ENCODE data around the gene TMEM158. TPM values are rescaled to one million over a fixed set of nuclear protein-coding genes. Genes with fewer than 3 reads are reported as not detected.
A peak's percentile ranks its signal among the peaks of the same experiment; 100 is the strongest.

Gene TMEM158
- total and polyA plus RNA-seq, 9 donors, result 0.98 to 3.7 (median 2.2) TPM

DNA sequence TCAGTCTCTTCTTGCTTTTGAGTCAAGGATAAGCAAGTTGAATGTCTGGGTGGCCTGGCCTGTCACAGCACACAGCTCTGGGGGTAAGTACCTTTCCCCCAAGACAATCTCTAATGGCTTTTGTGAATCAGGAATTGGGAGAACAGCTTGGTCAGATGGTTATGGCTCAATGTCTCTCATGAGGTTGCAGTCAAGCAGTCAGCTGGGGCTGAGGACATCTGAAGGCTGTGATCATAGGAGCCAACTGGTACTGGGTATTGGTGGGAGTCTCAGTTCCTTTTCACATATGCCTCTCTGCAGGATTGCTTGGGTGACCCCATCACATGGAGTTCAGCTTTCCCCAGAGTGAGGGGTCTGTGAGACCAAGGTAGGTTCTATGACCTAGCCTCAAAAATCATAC, 33.0 kb upstream of the TMEM158 start:
- no peak for DNase-seq
- Histone ChIP-seq H3K4me3 (ENCODE audit: low read length) (no peak overlapping the region), H3K9me3 (replicated peaks; ENCODE audit: control insufficient read depth, low read depth, low read length) (no peaks in the 10 kb centered on the region), H3K36me3 (ENCODE audit: control insufficient read depth, insufficient read depth, low read length) (no peaks in the 10 kb centered on the region), H3K27ac (ENCODE audit: low read length) (no peak overlapping the region), H3K27me3 (ENCODE audit: control insufficient read depth, insufficient read depth, low read length) (peaks cover 4% of the 10 kb centered on the region), H3K4me1 (ENCODE audit: control insufficient read depth, insufficient read depth, low read length) (no peaks in the 10 kb centered on the region)

DNA sequence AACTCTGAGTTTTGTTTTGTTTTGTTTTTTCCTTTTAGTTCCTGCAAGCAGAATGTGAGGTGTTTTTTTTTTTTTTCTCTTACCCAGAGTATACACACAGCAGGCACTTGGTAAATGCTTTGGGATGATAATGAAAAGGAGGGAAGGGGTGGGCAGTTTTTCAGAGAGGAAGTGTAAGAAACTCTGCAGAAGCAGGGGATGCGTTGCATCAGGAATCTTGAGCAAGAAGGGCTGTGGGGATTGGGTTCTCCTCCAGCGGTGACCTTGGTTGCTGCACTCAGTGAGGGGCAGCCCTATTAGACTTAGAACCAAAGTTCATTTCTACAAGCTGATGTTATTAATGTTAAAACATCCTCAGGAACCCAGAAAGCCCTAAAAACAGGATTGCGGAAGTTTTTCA, 32.2 kb upstream of the TMEM158 start:
- Histone ChIP-seq H3K27ac (ENCODE audit: low read length) (no peak overlapping the region), H3K4me1 (ENCODE audit: control insufficient read depth, insufficient read depth, low read length) (no peaks in the 10 kb centered on the region), H3K36me3 (ENCODE audit: control insufficient read depth, insufficient read depth, low read length) (no peaks in the 10 kb centered on the region), H3K9me3 (replicated peaks; ENCODE audit: control insufficient read depth, low read depth, low read length) (no peaks in the 10 kb centered on the region), H3K4me3 (ENCODE audit: low read length) (no peak overlapping the region), H3K27me3 (ENCODE audit: control insufficient read depth, insufficient read depth, low read length) (peaks cover 4% of the 10 kb centered on the region)
- DNase-seq, result no peak
- no CpG with 5 or more reads among the region's 3 CpGs for WGBS (ENCODE audit: insufficient coverage)

DNA sequence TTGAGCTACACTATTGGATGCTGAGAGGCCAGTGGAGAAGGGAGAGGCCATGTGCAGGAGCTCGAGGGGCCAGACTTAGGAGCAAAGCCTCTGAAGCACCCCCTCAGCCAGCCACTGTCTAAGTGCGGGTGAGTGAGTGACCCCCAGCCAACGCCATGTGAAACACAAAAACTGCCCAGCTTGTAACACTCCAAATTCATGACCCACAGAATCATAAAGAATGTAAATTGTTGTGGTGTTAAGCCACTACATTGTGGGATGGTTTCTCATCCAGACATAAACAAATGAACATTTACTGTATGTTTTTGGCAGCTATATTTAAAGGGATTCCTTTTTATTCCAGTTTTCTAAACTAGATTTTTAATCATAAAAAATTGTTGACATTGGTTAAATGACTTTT, 27.2 kb upstream of the TMEM158 start:
- Histone ChIP-seq H3K9me3 (replicated peaks; ENCODE audit: control insufficient read depth, low read depth, low read length) (no peaks in the 10 kb centered on the region), H3K36me3 (ENCODE audit: control insufficient read depth, insufficient read depth, low read length) (no peaks in the 10 kb centered on the region), H3K4me3 (ENCODE audit: low read length) (no peak overlapping the region), H3K27me3 (ENCODE audit: control insufficient read depth, insufficient read depth, low read length) (no peaks in the 10 kb centered on the region), H3K27ac (ENCODE audit: low read length) (no peak overlapping the region), H3K4me1 (ENCODE audit: control insufficient read depth, insufficient read depth, low read length) (no peaks in the 10 kb centered on the region)
- no peak for DNase-seq
- no CpG with 5 or more reads among the region's 3 CpGs for WGBS (ENCODE audit: insufficient coverage)

DNA sequence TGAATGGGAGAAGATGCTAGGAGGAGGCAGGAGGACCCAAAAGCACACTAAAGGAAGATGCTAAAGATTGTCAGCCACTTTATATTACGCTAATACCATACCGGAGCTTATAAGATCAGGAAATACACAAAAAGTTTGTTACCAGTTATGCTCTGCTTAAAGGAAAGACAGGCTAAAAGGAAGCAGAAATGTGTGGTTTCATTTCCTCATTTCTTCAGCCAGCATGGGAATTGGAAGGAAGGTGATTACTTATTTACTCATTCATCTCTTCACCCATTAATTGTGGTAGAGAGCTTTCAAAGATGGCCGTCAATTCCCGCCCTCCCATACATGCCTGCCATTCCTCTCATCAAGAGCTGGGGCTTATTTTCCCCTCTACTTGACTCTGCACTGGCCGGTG, 26.7 kb upstream of the TMEM158 start:
- Histone ChIP-seq H3K4me1 (ENCODE audit: control insufficient read depth, insufficient read depth, low read length) (no peaks in the 10 kb centered on the region), H3K4me3 (ENCODE audit: low read length) (no peak overlapping the region), H3K27me3 (ENCODE audit: control insufficient read depth, insufficient read depth, low read length) (no peaks in the 10 kb centered on the region), H3K27ac (ENCODE audit: low read length) (no peak overlapping the region), H3K36me3 (ENCODE audit: control insufficient read depth, insufficient read depth, low read length) (no peaks in the 10 kb centered on the region), H3K9me3 (replicated peaks; ENCODE audit: control insufficient read depth, low read depth, low read length) (no peaks in the 10 kb centered on the region)
- DNase-seq, result peak; percentile 15
- no CpG with 5 or more reads among the region's 5 CpGs for WGBS (ENCODE audit: insufficient coverage)

DNA sequence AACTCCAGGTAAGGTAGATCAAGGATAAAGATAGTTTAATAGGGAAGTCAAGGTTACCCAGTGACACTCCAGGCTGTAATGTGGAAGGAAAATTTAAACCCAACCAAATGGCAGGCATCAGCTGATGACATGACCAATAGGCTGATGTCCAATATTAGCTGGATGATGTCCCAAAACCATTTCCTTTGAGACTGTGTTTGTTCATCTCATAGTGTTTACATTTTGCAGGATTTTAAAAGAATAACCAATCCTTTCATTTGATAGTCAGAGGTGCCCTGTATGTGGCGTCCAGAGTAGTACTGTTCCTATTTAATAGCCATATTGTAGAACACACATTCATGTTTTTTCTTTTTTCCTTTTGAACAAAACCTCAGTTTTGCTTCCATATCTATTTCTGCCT, 23.3 kb upstream of the TMEM158 start:
- H3K27ac ChIP-seq (ENCODE audit: low read length), result no peak overlapping the region
- DNase-seq, result no peak
- no peaks in the 10 kb centered on the region for H3K4me1 ChIP-seq (ENCODE audit: control insufficient read depth, insufficient read depth, low read length)
- no peaks in the 10 kb centered on the region for H3K27me3 ChIP-seq (ENCODE audit: control insufficient read depth, insufficient read depth, low read length)
- no peak overlapping the region for H3K4me3 ChIP-seq (ENCODE audit: low read length)
- H3K9me3 ChIP-seq (replicated peaks; ENCODE audit: control insufficient read depth, low read depth, low read length), result no peaks in the 10 kb centered on the region
- WGBS (ENCODE audit: insufficient coverage), result 100% methylated on average over 1 of the region's 1 CpG
- no peaks in the 10 kb centered on the region for H3K36me3 ChIP-seq (ENCODE audit: control insufficient read depth, insufficient read depth, low read length)

DNA sequence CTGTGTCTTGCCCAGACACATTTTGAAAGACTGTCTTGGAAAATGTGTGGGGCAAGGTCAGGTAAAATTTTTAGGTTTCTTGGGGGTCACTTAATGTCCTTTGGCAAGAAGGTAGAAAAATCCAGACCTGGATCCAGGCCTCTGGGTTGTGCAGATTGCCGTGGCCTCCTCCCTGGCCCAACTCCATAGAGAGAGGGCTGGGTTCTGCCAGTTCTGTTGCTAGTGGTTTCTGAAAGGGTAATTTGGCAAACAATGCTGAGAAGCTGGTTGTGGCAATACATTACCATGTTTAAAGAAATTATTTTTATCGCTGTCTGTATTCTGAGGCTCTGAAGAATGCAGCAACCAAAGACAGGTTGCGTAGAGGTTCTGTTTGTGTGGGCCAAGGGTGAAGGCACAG, 20.2 kb upstream of the TMEM158 start:
- Histone ChIP-seq H3K27me3 (ENCODE audit: control insufficient read depth, insufficient read depth, low read length) (no peaks in the 10 kb centered on the region), H3K4me1 (ENCODE audit: control insufficient read depth, insufficient read depth, low read length) (no peaks in the 10 kb centered on the region), H3K9me3 (replicated peaks; ENCODE audit: control insufficient read depth, low read depth, low read length) (no peaks in the 10 kb centered on the region), H3K36me3 (ENCODE audit: control insufficient read depth, insufficient read depth, low read length) (no peaks in the 10 kb centered on the region), H3K27ac (ENCODE audit: low read length) (no peak overlapping the region), H3K4me3 (ENCODE audit: low read length) (no peak overlapping the region)
- DNase-seq, result no peak
- 100% methylated on average over 2 of the region's 3 CpGs for WGBS (ENCODE audit: insufficient coverage)

DNA sequence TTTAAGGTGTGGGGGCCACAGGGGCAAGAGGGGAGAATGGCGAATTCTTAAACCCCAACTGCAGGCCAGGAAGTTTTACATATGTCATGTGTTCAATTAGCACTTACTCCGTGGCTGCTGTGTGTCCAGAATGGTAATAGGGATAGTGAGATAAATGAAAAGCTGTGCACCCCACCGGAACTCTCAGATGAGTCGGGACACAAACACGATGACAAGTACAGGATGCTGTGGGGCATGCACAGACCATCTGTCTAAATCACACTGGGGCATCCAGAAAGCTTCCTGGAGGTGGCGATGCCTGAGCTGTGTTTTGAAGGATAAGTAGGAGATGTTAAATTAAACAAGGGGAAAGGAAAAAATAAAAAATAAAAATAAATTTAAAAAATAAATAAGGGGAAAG, 18.3 kb upstream of the TMEM158 start:
- H3K9me3 ChIP-seq (replicated peaks; ENCODE audit: control insufficient read depth, low read depth, low read length), result no peaks in the 10 kb centered on the region
- no peak overlapping the region for H3K27ac ChIP-seq (ENCODE audit: low read length)
- H3K27me3 ChIP-seq (ENCODE audit: control insufficient read depth, insufficient read depth, low read length), result no peaks in the 10 kb centered on the region
- no peak overlapping the region for H3K4me3 ChIP-seq (ENCODE audit: low read length)
- DNase-seq, result no peak
- no peaks in the 10 kb centered on the region for H3K36me3 ChIP-seq (ENCODE audit: control insufficient read depth, insufficient read depth, low read length)
- WGBS (ENCODE audit: insufficient coverage), result 76% methylated on average over 4 of the region's 6 CpGs
- H3K4me1 ChIP-seq (ENCODE audit: control insufficient read depth, insufficient read depth, low read length), result no peaks in the 10 kb centered on the region

DNA sequence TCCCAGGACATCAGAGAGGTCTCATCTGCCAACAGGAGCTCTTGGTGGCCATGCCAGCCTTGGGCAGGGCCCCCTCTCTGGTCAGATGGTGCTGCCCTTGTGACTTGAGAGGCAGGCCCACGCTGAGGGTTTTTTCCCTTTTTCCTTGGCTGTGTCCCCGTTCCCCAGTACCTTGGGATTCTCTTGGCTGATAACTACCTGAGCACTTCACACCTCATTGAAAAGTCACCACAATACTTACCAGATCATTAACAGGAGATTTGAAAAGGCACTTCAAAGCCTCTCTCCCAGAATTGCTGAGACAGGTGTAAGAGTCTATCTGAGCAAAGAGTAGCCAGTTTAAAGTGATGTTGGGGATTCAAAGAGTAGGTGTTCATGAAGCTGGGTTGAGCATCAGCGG, 15.1 kb upstream of the TMEM158 start:
- Histone ChIP-seq H3K27me3 (ENCODE audit: control insufficient read depth, insufficient read depth, low read length) (no peaks in the 10 kb centered on the region), H3K4me3 (ENCODE audit: low read length) (no peak overlapping the region), H3K27ac (ENCODE audit: low read length) (no peak overlapping the region), H3K4me1 (ENCODE audit: control insufficient read depth, insufficient read depth, low read length) (no peaks in the 10 kb centered on the region), H3K9me3 (replicated peaks; ENCODE audit: control insufficient read depth, low read depth, low read length) (no peaks in the 10 kb centered on the region), H3K36me3 (ENCODE audit: control insufficient read depth, insufficient read depth, low read length) (no peaks in the 10 kb centered on the region)
- 55% methylated on average over 3 of the region's 3 CpGs for WGBS (ENCODE audit: insufficient coverage)
- DNase-seq, result no peak

DNA sequence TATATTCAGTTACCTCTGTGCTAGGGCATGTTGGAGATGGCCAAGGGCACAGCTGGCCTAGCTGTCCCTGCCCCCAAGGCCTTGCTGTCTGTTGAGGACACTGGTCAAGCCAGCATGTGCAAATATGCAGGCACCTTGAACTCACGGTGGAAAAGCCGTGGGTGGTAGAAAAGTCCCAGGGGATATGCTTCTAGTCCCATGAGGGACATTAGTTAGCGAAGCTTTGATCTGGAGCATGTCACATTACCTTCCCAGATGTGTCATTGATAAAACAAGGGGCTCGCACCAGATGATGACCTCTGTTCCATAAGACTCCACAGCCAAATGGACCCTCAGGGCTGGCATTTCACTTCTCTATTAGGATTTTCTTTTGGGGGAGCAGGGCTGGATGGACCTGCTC, 14.2 kb upstream of the TMEM158 start:
- no peaks in the 10 kb centered on the region for H3K9me3 ChIP-seq (replicated peaks; ENCODE audit: control insufficient read depth, low read depth, low read length)
- WGBS (ENCODE audit: insufficient coverage), result 50% methylated on average over 3 of the region's 4 CpGs
- H3K36me3 ChIP-seq (ENCODE audit: control insufficient read depth, insufficient read depth, low read length), result no peaks in the 10 kb centered on the region
- DNase-seq, result no peak
- no peaks in the 10 kb centered on the region for H3K27me3 ChIP-seq (ENCODE audit: control insufficient read depth, insufficient read depth, low read length)
- no peak overlapping the region for H3K27ac ChIP-seq (ENCODE audit: low read length)
- H3K4me3 ChIP-seq (ENCODE audit: low read length), result no peak overlapping the region
- H3K4me1 ChIP-seq (ENCODE audit: control insufficient read depth, insufficient read depth, low read length), result no peaks in the 10 kb centered on the region

DNA sequence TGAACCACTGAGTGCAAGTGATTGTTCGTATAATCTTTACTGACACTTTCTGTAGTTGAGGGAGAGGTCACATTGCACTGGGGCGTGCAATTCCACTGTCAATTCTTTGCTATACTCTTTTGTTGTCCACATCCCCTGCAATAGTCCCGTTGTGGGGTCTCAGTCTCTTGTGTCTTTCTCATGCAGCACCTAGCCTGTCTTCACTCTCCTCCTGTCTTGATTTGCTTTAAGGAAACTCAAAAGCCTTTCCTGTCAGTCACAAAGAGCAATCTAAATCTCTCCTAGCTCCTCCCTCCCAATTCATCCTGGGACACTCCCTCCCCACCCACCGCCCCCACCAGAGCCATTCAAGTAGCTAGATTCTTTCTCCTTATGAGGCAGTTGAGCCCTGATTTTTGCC, 13.2 kb upstream of the TMEM158 start:
- no peak for DNase-seq
- Histone ChIP-seq H3K36me3 (ENCODE audit: control insufficient read depth, insufficient read depth, low read length) (no peaks in the 10 kb centered on the region), H3K4me1 (ENCODE audit: control insufficient read depth, insufficient read depth, low read length) (no peaks in the 10 kb centered on the region), H3K27ac (ENCODE audit: low read length) (no peak overlapping the region), H3K4me3 (ENCODE audit: low read length) (no peak overlapping the region), H3K27me3 (ENCODE audit: control insufficient read depth, insufficient read depth, low read length) (peaks cover 2% of the 10 kb centered on the region), H3K9me3 (replicated peaks; ENCODE audit: control insufficient read depth, low read depth, low read length) (no peaks in the 10 kb centered on the region)
- 83% methylated on average over 4 of the region's 4 CpGs for WGBS (ENCODE audit: insufficient coverage)

DNA sequence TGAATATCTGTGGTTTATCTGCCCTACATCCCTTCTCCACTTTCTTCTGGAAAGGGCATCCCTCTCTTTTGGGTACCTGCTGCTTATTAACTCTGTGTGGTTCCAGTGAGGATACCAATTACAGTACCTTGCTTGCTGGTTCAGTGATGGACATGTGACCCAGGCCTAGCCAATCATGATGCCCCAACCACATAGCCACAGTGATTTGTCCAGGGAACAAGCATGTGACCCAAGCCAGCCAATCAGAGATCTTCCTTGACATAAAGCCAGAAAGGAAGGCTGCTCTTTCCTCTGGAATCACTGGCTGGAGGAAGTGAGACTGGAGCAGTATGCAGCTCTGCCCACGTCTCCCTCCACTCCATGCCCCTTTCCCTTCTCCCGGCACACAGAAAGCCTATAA, 10.9 kb upstream of the TMEM158 start:
- no peak for DNase-seq
- Histone ChIP-seq H3K36me3 (ENCODE audit: control insufficient read depth, insufficient read depth, low read length) (no peaks in the 10 kb centered on the region), H3K27me3 (ENCODE audit: control insufficient read depth, insufficient read depth, low read length) (peaks cover 6% of the 10 kb centered on the region), H3K27ac (ENCODE audit: low read length) (no peak overlapping the region), H3K9me3 (replicated peaks; ENCODE audit: control insufficient read depth, low read depth, low read length) (no peaks in the 10 kb centered on the region), H3K4me1 (ENCODE audit: control insufficient read depth, insufficient read depth, low read length) (no peaks in the 10 kb centered on the region), H3K4me3 (ENCODE audit: low read length) (no peak overlapping the region)
- WGBS (ENCODE audit: insufficient coverage), result no CpG with 5 or more reads among the region's 2 CpGs
